ENCODE data around the gene TGM3.

TGM3 gene

GRCh38 chr20:2326046-2326445, 30.2 kb downstream of the TGM3 start:
- H3K4me3 ChIP-seq (ENCODE audit: low read depth, low read length), result no peak overlapping the region
- ChIA-PET CTCF (no interaction called here), POLR2A (no interaction called here)
- no peaks in the 10 kb centered on the region for H3K9me3 ChIP-seq (ENCODE audit: control insufficient read depth, insufficient read depth, low read depth, low read length)
- 0 out of 2 replicates have a peak, but pooled peaks cover 3% of the 10 kb centered on the region for H3K4me1 ChIP-seq (ENCODE audit: control insufficient read depth, insufficient read depth, low read length)
- TF ChIP-seq YY1 (tag by site-specific recombination; IDR thresholded peaks at IDR 0.05) (no peak), ZSCAN5A (tag by site-specific recombination; IDR thresholded peaks at IDR 0.05) (no peak), ZNF529 (tag by site-specific recombination; IDR thresholded peaks at IDR 0.05; ENCODE audit: insufficient replicate concordance) (no peak), ZFP37 (tag by site-specific recombination; IDR thresholded peaks at IDR 0.05) (no peak), ZNF777 (tag by site-specific recombination; IDR thresholded peaks at IDR 0.05; ENCODE audit: borderline replicate concordance) (no peak), ZNF707 (tag by site-specific recombination; IDR thresholded peaks at IDR 0.05) (no peak), KLF7 (tag by site-specific recombination; IDR thresholded peaks at IDR 0.05; ENCODE audit: borderline replicate concordance) (no peak), KLF1 (tag by site-specific recombination; IDR thresholded peaks at IDR 0.05) (no peak), ZNF311 (tag by site-specific recombination; IDR thresholded peaks at IDR 0.05; ENCODE audit: borderline replicate concordance) (no peak)
- H3K27ac ChIP-seq (ENCODE audit: extremely low read depth, low read depth, low read length), result no peak overlapping the region
- H3K36me3 ChIP-seq (ENCODE audit: control insufficient read depth in 2 of 2, insufficient read depth in 1 of 2, low read length in 2 of 2), result no peaks in the 10 kb centered on the region

- Histone ChIP-seq H3K36me3 (ENCODE audit: control insufficient read depth in 2 of 2, insufficient read depth in 1 of 2, low read length in 2 of 2) (no peaks in the 10 kb centered on the region), H3K27ac (ENCODE audit: extremely low read depth, low read depth, low read length) (no peak overlapping the region), H3K4me3 (ENCODE audit: low read depth, low read length) (no peak overlapping the region), H3K9me3 (ENCODE audit: control insufficient read depth, insufficient read depth, low read depth, low read length) (no peaks in the 10 kb centered on the region), H3K4me1 (ENCODE audit: control insufficient read depth, insufficient read depth, low read length) (0 out of 2 replicates have a peak, but pooled peaks cover 3% of the 10 kb centered on the region)
- ChIA-PET CTCF (interaction anchor here (0.9 kb wide), 2 partner anchors 8 to 14 kb away, joined by 3 read pairs; no protein-coding TSS in a partner anchor), POLR2A (no interaction called here)
- no peak for TF ChIP-seq ZBTB7A (tag by site-specific recombination; IDR thresholded peaks at IDR 0.05; ENCODE audit: low read depth)
- TF ChIP-seq ZNF404 (tag by site-specific recombination; IDR thresholded peaks at IDR 0.05), result no peak
- no peak for TF ChIP-seq ZNF37A (tag by site-specific recombination; IDR thresholded peaks at IDR 0.05)
- no peak for TF ChIP-seq ZNF2 (tag by site-specific recombination; IDR thresholded peaks at IDR 0.05)
- no peak for TF ChIP-seq ZNF366 (tag by site-specific recombination; conservative IDR thresholded peaks at IDR 0.05)
- TF ChIP-seq SP2 (tag by site-specific recombination; IDR thresholded peaks at IDR 0.05), result no peak
- no peak for TF ChIP-seq ZNF174 (tag by site-specific recombination; IDR thresholded peaks at IDR 0.05)
- TF ChIP-seq YY1 (tag by site-specific recombination; IDR thresholded peaks at IDR 0.05), result no peak
- TF ChIP-seq ZSCAN23 (tag by site-specific recombination; IDR thresholded peaks at IDR 0.05), result no peak
- no peak for TF ChIP-seq SCRT1 (tag by site-specific recombination; IDR thresholded peaks at IDR 0.05; ENCODE audit: borderline replicate concordance)
- TF ChIP-seq ZNF560 (tag by site-specific recombination; IDR thresholded peaks at IDR 0.05; ENCODE audit: borderline replicate concordance), result no peak
- TF ChIP-seq ZNF138 (tag by site-specific recombination; IDR thresholded peaks at IDR 0.05; ENCODE audit: borderline replicate concordance), result no peak
- no peak for TF ChIP-seq ZSCAN30 (tag by site-specific recombination; IDR thresholded peaks at IDR 0.05)
- TF ChIP-seq CTCF (tag by site-specific recombination; IDR thresholded peaks at IDR 0.05), result no peak
- TF ChIP-seq ZNF274 (IDR thresholded peaks at IDR 0.05; ENCODE audit: low read length), result no peak
- no peak for TF ChIP-seq ZNF274 (tag by site-specific recombination; IDR thresholded peaks at IDR 0.05; ENCODE audit: borderline replicate concordance)
- no peak for TF ChIP-seq TRIM28 (IDR thresholded peaks at IDR 0.05; ENCODE audit: borderline replicate concordance, low read length)
- no peak for TF ChIP-seq MZF1 (tag by site-specific recombination; IDR thresholded peaks at IDR 0.05; ENCODE audit: borderline replicate concordance)
- TF ChIP-seq ZNF221 (tag by site-specific recombination; IDR thresholded peaks at IDR 0.05; ENCODE audit: borderline replicate concordance), result no peak
- TF ChIP-seq ZNF24 (tag by site-specific recombination; IDR thresholded peaks at IDR 0.05), result no peak
- TF ChIP-seq ZNF645 (tag by site-specific recombination; IDR thresholded peaks at IDR 0.05), result no peak
Measured at GRCh38 chr20:2327620-2328555, 32.1 kb downstream of the TGM3 start.

Data from HEK293 (cell line).